Epithelial cell of esophagus (primary cell): ENCODE measurements around the gene CIDEA.

Experiments used
- DNase-seq: peaks from one replicate; pipeline ENCODE4 v3.0.0; 2010; ENCODE audit warnings: low read depth
- H3K4me3 ChIP-seq: 2 replicates; pipeline ENCODE4 v1.5.1; 2011; ENCODE audit warnings: mild to moderate bottlenecking, low read length, control low read depth
- TF ChIP-seq, protein P1 (sequence below): IDR thresholded peaks from 2 replicates; pipeline ENCODE4 v1.5.1; 2011; ENCODE audit warnings: low read depth, mild to moderate bottlenecking, low read length, control low read depth, inconsistent platforms; ENCODE audit not compliant: insufficient read depth; ENCODE audit errors: missing control alignments

Gene CIDEA

GRCh38 chr18:12231040-12231882 is 22.9 kb upstream of the CIDEA start:
- DNase-seq, result no peak
- TF ChIP-seq, protein P1, sequence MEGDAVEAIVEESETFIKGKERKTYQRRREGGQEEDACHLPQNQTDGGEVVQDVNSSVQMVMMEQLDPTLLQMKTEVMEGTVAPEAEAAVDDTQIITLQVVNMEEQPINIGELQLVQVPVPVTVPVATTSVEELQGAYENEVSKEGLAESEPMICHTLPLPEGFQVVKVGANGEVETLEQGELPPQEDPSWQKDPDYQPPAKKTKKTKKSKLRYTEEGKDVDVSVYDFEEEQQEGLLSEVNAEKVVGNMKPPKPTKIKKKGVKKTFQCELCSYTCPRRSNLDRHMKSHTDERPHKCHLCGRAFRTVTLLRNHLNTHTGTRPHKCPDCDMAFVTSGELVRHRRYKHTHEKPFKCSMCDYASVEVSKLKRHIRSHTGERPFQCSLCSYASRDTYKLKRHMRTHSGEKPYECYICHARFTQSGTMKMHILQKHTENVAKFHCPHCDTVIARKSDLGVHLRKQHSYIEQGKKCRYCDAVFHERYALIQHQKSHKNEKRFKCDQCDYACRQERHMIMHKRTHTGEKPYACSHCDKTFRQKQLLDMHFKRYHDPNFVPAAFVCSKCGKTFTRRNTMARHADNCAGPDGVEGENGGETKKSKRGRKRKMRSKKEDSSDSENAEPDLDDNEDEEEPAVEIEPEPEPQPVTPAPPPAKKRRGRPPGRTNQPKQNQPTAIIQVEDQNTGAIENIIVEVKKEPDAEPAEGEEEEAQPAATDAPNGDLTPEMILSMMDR, result no peak
- H3K4me3 ChIP-seq, result no peak overlapping the region

DNA sequence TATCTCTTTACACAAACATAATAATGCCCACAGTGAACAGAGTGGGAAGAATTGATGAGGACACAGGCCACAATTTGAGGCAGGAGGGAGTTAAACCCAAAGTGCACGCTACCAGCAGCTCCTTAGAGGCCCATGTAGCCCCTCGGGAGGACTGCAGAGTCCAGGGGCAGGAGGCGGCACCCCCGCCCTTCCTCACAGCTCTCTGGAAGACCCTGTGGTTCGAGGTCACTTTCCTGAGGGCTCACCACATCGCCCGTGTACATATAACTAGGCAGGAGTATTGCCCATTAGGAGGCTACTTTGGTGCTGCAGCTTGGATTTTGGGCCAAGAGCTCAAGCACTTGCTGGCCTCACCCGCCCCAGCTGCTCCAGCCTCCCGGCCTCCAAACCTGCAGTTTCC is 22.2 kb upstream of the CIDEA start:
- DNase-seq, result no peak
- TF ChIP-seq, protein P1, result no peak
- no peak overlapping the region for H3K4me3 ChIP-seq

- no peak for DNase-seq
- no peak overlapping the region for H3K4me3 ChIP-seq
- TF ChIP-seq, protein P1, result no peak
Observed at GRCh38 chr18:12233378-12233777, 20.8 kb upstream of the CIDEA start.

GRCh38 chr18:12234451-12235190 is 19.5 kb upstream of the CIDEA start:
- no peak overlapping the region for H3K4me3 ChIP-seq
- TF ChIP-seq, protein P1, result no peak
- DNase-seq, result no peak

DNA sequence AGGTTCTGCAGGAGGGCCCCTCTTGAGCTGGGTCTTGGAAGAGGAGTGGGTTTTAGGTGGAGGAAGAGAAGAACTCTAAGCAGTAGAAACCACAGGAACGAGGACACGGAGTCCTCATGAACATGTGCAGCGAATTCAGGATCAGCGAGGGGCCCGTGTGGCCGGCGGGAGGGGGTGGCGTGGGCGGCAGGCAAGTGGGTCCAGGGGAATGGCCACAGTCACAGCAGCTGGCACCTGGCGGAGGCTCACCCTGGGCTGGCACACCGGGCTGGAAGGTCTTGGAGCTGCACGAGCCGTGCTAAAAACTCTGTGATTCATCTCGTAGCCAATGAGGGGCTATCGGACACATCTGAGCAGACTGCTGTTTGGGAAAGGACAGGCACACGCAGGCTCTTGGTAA is 18.0 kb upstream of the CIDEA start:
- TF ChIP-seq, protein P1, result no peak
- H3K4me3 ChIP-seq, result no peak overlapping the region
- no peak for DNase-seq

DNA sequence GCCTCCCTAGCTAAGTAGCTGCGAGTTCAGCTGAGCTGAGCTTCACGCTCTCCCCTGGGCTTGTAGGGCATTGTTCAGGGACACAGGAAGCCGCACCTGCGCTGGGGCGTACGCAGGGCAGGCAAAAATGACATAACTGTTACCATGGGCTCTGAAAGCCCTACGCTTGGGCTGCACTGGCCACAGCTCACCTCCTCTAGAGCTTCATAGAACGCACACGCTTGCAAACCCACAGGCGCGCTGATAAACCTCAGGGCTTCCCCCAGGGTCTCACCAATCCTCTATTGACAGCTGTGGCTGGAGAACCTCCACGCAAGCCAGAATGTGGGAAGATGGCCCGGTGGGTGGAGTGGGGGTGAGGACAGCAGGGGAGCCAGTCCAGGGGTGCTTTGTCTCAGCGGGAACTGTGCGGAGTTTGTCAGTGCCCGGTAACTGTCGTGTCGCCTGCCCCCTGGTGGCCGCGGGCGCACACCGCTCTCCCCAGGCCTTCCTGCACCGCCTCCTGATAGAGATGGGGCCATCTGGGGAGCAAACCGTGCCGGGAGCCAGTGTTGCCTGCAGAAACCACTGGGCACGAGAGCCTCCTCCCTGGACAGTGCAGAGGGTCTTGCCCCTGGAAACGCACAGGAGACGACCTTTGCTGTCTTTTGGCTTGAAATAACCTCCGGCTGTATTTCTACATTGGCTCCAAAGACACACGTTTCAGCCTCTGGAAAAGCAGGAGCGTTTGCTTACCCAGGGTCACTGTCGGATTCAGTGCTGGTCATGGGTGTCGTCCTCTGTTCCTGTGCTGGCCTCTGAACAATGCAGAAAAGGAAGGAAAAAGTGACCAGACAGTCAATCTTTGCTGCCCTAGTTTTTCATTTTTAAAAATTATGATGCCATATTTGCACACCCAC is 17.0 kb upstream of the CIDEA start:
- H3K4me3 ChIP-seq, result no peak overlapping the region
- TF ChIP-seq, protein P1, result peak; percentile 87
- peak; percentile 64 for DNase-seq
